Liver (tissue), 9 donors: ENCODE data around the gene ZNF329. TPM values are rescaled to one million over a fixed set of nuclear protein-coding genes. Genes with fewer than 3 reads are reported as not detected.

Experiments used
- DNase-seq: peaks from one replicate; pipeline ENCODE4 v3.0.0-alpha.2; 2017; ENCODE audit warnings: low spot score
- H3K27ac ChIP-seq, 2 donors: one replicate each; pipeline ENCODE4 v1.7.0; 2013; ENCODE audit warnings: inconsistent platforms in 2 of 2, low read length in 2 of 2, control low read depth in 1 of 2, low read depth in 1 of 2, mild to moderate bottlenecking in 1 of 2
- H3K27me3 ChIP-seq, 4 donors: one replicate each; pipeline versions ENCODE4 v1.6.1 to v1.7.0; 2013; ENCODE audit warnings: low read length in 3 of 4, inconsistent platforms in 1 of 4, mild to moderate bottlenecking in 1 of 4, moderate library complexity in 1 of 4; ENCODE audit not compliant: control insufficient read depth in 4 of 4, insufficient read depth in 4 of 4
- H3K36me3 ChIP-seq, 4 donors: one replicate each; pipeline versions ENCODE4 v1.6.1 to v1.7.0; 2013; ENCODE audit warnings: low read length in 3 of 4, mild to moderate bottlenecking in 3 of 4, low read depth in 1 of 4, moderate library complexity in 1 of 4; ENCODE audit not compliant: control insufficient read depth in 4 of 4, insufficient read depth in 3 of 4
- H3K4me1 ChIP-seq, 4 donors: one replicate each; pipeline versions ENCODE4 v1.6.1 to v1.7.0; 2013; ENCODE audit warnings: low read length in 3 of 4, mild to moderate bottlenecking in 3 of 4, moderate library complexity in 1 of 4; ENCODE audit not compliant: control insufficient read depth in 4 of 4, insufficient read depth in 4 of 4
- H3K4me3 ChIP-seq, 3 donors: one replicate each; pipeline versions ENCODE4 v1.6.1 to v1.7.0; 2013; ENCODE audit warnings: low read length in 3 of 3, control low read depth in 1 of 3, low read depth in 1 of 3, mild to moderate bottlenecking in 1 of 3
- H3K9ac ChIP-seq, 2 donors: one replicate each; pipeline ENCODE4 v1.7.0; 2013; ENCODE audit warnings: low read length in 2 of 2, mild to moderate bottlenecking in 2 of 2, moderate library complexity in 2 of 2, control low read depth in 1 of 2, low read depth in 1 of 2
- H3K9me3 ChIP-seq, 4 donors: one replicate each; pipeline versions ENCODE4 v1.6.1 to v1.7.0; 2013; ENCODE audit warnings: low read length in 3 of 4; ENCODE audit not compliant: control insufficient read depth in 4 of 4
- ATF3 ChIP-seq: IDR thresholded peaks from 2 replicates; pipeline ENCODE4 v1.6.1; 2016; ENCODE audit warnings: antibody characterized with exemption
- CTCF ChIP-seq: fragments of 150-350 bp; IDR thresholded peaks from 2 replicates; pipeline ENCODE4 v1.5.1; 2017; ENCODE audit warnings: improper control_type of control experiment, low read depth, low read length; ENCODE audit not compliant: missing input control
- EGR1 ChIP-seq, 2 donors: IDR thresholded peaks; 2 replicates each; pipeline ENCODE4 v1.6.1; 2016 to 2018; ENCODE audit warnings: antibody characterized with exemption in 2 of 2, low read depth in 2 of 2
- FOXA1 ChIP-seq: IDR thresholded peaks from 2 replicates; pipeline ENCODE4 v1.6.1; 2016; ENCODE audit warnings: antibody characterized with exemption
- FOXA2 ChIP-seq: IDR thresholded peaks from 2 replicates; pipeline ENCODE4 v1.6.1; 2016; ENCODE audit warnings: antibody characterized with exemption
- GABPA ChIP-seq, 2 donors: IDR thresholded peaks in 1 of 2; conservative IDR thresholded peaks in 1 of 2; 2 replicates each; pipeline ENCODE4 v1.6.1; 2016; ENCODE audit warnings: antibody characterized with exemption in 2 of 2, mild to moderate bottlenecking in 1 of 2, moderate library complexity in 1 of 2
- HNF4A ChIP-seq, 2 donors: conservative IDR thresholded peaks; 2 replicates each; pipeline ENCODE4 v1.6.1; 2016; ENCODE audit warnings: antibody characterized with exemption in 2 of 2, mild to moderate bottlenecking in 2 of 2
- HNF4G ChIP-seq: IDR thresholded peaks from 2 replicates; pipeline ENCODE4 v1.6.1; 2016; ENCODE audit warnings: antibody characterized with exemption
- JUND ChIP-seq, 2 donors: IDR thresholded peaks; 2 replicates each; pipeline ENCODE4 v1.6.1; 2016; ENCODE audit warnings: antibody characterized with exemption in 2 of 2
- MAX ChIP-seq: IDR thresholded peaks from 2 replicates; pipeline ENCODE4 v1.6.1; 2016; ENCODE audit warnings: antibody characterized with exemption
- NR2F2 ChIP-seq: IDR thresholded peaks from 2 replicates; pipeline ENCODE4 v1.6.1; 2016; ENCODE audit warnings: antibody characterized with exemption
- RAD21 ChIP-seq, 2 donors: IDR thresholded peaks; 2 replicates each; pipeline ENCODE4 v1.6.1; 2016; ENCODE audit warnings: antibody characterized with exemption in 2 of 2, mild to moderate bottlenecking in 2 of 2
- REST ChIP-seq: IDR thresholded peaks from 2 replicates; pipeline ENCODE4 v1.6.1; 2016; ENCODE audit warnings: antibody characterized with exemption, mild to moderate bottlenecking
- RXRA ChIP-seq, 2 donors: IDR thresholded peaks; 2 replicates each; pipeline ENCODE4 v1.6.1; 2017 to 2018; ENCODE audit warnings: antibody characterized with exemption in 2 of 2, mild to moderate bottlenecking in 1 of 2
- SP1 ChIP-seq: IDR thresholded peaks from 2 replicates; pipeline ENCODE4 v1.6.1; 2018; ENCODE audit warnings: antibody characterized with exemption, mild to moderate bottlenecking
- TAF1 ChIP-seq: conservative IDR thresholded peaks from 2 replicates; pipeline ENCODE4 v1.6.1; 2016; ENCODE audit warnings: antibody characterized with exemption, mild to moderate bottlenecking
- YY1 ChIP-seq: IDR thresholded peaks from 2 replicates; pipeline ENCODE4 v1.6.1; 2016; ENCODE audit warnings: antibody characterized with exemption, mild to moderate bottlenecking
- ZBTB33 ChIP-seq: IDR thresholded peaks from 2 replicates; pipeline ENCODE4 v1.6.1; 2016; ENCODE audit warnings: antibody characterized with exemption
- WGBS: extraction: QIAGEN DNeasy Blood & Tissue Kit; methylation state at CpG from one replicate; pipeline ENCODE4 v1.1.7; 2013; 5-methylcytosine and 5-hydroxymethylcytosine counted together
- polyA plus RNA-seq, 2 donors: library from polyadenylated mRNA; stranded (reverse) in 1 of 2; unstranded in 1 of 2; fragments of 200-250 nt in 1 of 2; fragments of >200 nt in 1 of 2; fragmentation: Nextera tagmentation in 1 of 2; extraction: Ambion mirVana in 1 of 2; gene quantifications; one replicate each; pipeline versions ENCODE4 v1.2.1 to v1.2.3, GENCODE V29; 2013 to 2015
- total RNA-seq, 2 donors: library from RNA; depleted of rRNA; stranded (reverse); fragments of >200 nt; gene quantifications; one replicate each; pipeline ENCODE4 v1.2.3, GENCODE V29; 2014
- donor health status: healthy.
- donor health status: healthy.
- donor health status: healthy.
- donor health status: healthy.
- donor health status: healthy.

Gene ZNF329
- total and polyA plus RNA-seq, 4 donors = 1.2 to 6.8 (median 3.8) TPM

GRCh38 chr19:58118979-58119733 is 31.4 kb downstream of the ZNF329 start:
- Histone ChIP-seq H3K27me3 (peaks cover 0 to 2% (median 0%) of the 10 kb centered on the region in 4 donors), H3K36me3 (peaks cover 0 to 6% (median 0%) of the 10 kb centered on the region in 4 donors), H3K4me3 (peak overlapping the region in 2 of 3 donors; percentile 42 to 83), H3K9ac (no peak overlapping the region), H3K4me1 (no peaks in the 10 kb centered on the region), H3K27ac (no peak overlapping the region), H3K9me3 (peaks cover 57 to 82% (median 73%) of the 10 kb centered on the region in 4 donors)
- no peak for DNase-seq
- 75% methylated on average over 5 of the region's 5 CpGs for WGBS
- TF ChIP-seq RXRA (IDR thresholded peaks at IDR 0.05) (no peak), HNF4G (no peak), GABPA (IDR thresholded peaks at IDR 0.05 in 1 of 2, conservative IDR thresholded peaks at IDR 0.05 in 1 of 2) (no peak), NR2F2 (no peak), FOXA1 (no peak), YY1 (no peak), REST (no peak), MAX (no peak), RAD21 (IDR thresholded peaks at IDR 0.05) (no peak), ATF3 (no peak), EGR1 (IDR thresholded peaks at IDR 0.05; ENCODE audit: low read depth in 2 of 2) (no peak), SP1 (no peak), JUND (IDR thresholded peaks at IDR 0.05) (no peak), HNF4A (conservative IDR thresholded peaks at IDR 0.05) (no peak), CTCF (no peak), TAF1 (no peak), ZBTB33 (no peak), FOXA2 (no peak)
